H9 (cell line): Measurements from ENCODE around the gene SOX15. TPM values are rescaled to one million over a fixed set of nuclear protein-coding genes. Genes with fewer than 3 reads are reported as not detected.

Experiments used
- DNase-seq: peaks from one replicate; pipeline ENCODE4 v3.0.0-alpha.2; 2017
- H2AFZ ChIP-seq: one replicate; pipeline ENCODE4 v1.6.1; 2013; ENCODE audit warnings: mild to moderate bottlenecking, low read length, control low read depth, moderate library complexity
- H2AK5ac ChIP-seq: 2 replicates; pipeline ENCODE4 v1.6.1; 2013; ENCODE audit warnings: low read length, control low read depth, mixed read lengths; ENCODE audit not compliant: insufficient read length
- H2BK120ac ChIP-seq: one replicate; pipeline ENCODE4 v1.6.1; 2013; ENCODE audit warnings: low read depth, mild to moderate bottlenecking, low read length, control low read depth, inconsistent platforms; ENCODE audit not compliant: poor library complexity, severe bottlenecking
- H2BK12ac ChIP-seq: 2 replicates; pipeline ENCODE4 v1.6.1; 2013; ENCODE audit warnings: low read length, control low read depth, mixed read lengths, low read depth; ENCODE audit not compliant: insufficient read length
- H2BK15ac ChIP-seq: 2 replicates; pipeline ENCODE4 v1.6.1; 2013; ENCODE audit warnings: low read depth, low read length, control low read depth
- H2BK20ac ChIP-seq: one replicate; pipeline ENCODE4 v1.6.1; 2013; ENCODE audit warnings: low read depth, mild to moderate bottlenecking, low read length, control low read depth, inconsistent platforms; ENCODE audit not compliant: poor library complexity, severe bottlenecking
- H2BK5ac ChIP-seq: 2 replicates; pipeline ENCODE4 v1.6.1; 2013; ENCODE audit warnings: low read length, control low read depth, mixed read lengths; ENCODE audit not compliant: insufficient read length
- H3K14ac ChIP-seq: 2 replicates; pipeline ENCODE4 v1.6.1; 2013; ENCODE audit warnings: low read length, control low read depth; ENCODE audit not compliant: insufficient read depth
- H3K18ac ChIP-seq: 2 replicates; pipeline ENCODE4 v1.6.1; 2013; ENCODE audit warnings: low read depth, mild to moderate bottlenecking, mixed read lengths, low read length, control low read depth; ENCODE audit not compliant: insufficient read length
- H3K23ac ChIP-seq: 2 replicates; pipeline ENCODE4 v1.6.1; 2013; ENCODE audit warnings: low read length, control low read depth, mixed read lengths, low read depth; ENCODE audit not compliant: insufficient read length
- H3K23me2 ChIP-seq: 2 replicates; pipeline ENCODE4 v1.6.1; 2013; ENCODE audit warnings: low read depth, mild to moderate bottlenecking, mixed read lengths, low read length, control low read depth; ENCODE audit not compliant: insufficient read length, poor library complexity, severe bottlenecking
- H3K27ac ChIP-seq: 2 replicates; pipeline ENCODE4 v1.5.1; 2013; ENCODE audit warnings: low read length, control low read depth, mixed read lengths, low read depth; ENCODE audit not compliant: insufficient read length
- H3K27me3 ChIP-seq: 2 replicates; pipeline ENCODE4 v1.6.1; 2013; ENCODE audit warnings: low read length, control low read depth, inconsistent platforms; ENCODE audit not compliant: insufficient read depth
- H3K4ac ChIP-seq: 2 replicates; pipeline ENCODE4 v1.6.1; 2013; ENCODE audit warnings: low read depth, mild to moderate bottlenecking, control low read depth, inconsistent platforms, low read length, moderate library complexity
- H3K4me1 ChIP-seq: 2 replicates; pipeline ENCODE4 v1.6.1; 2013; ENCODE audit warnings: low read length, control low read depth, inconsistent platforms; ENCODE audit not compliant: insufficient read depth
- H3K4me2 ChIP-seq: 2 replicates; pipeline ENCODE4 v1.6.1; 2013; ENCODE audit warnings: low read length, control low read depth, mixed read lengths; ENCODE audit not compliant: insufficient read length, insufficient read depth
- H3K56ac ChIP-seq: 2 replicates; pipeline ENCODE4 v1.6.1; 2013; ENCODE audit warnings: low read depth, mild to moderate bottlenecking, mixed read lengths, low read length, control low read depth; ENCODE audit not compliant: insufficient read length
- H3K79me1 ChIP-seq: 2 replicates; pipeline ENCODE4 v1.6.1; 2013; ENCODE audit warnings: low read depth, mild to moderate bottlenecking, moderate library complexity, low read length, control low read depth, inconsistent platforms; ENCODE audit not compliant: insufficient read depth, poor library complexity, severe bottlenecking
- H3K79me2 ChIP-seq: 2 replicates; pipeline ENCODE4 v1.6.1; 2013; ENCODE audit warnings: low read length, control low read depth, inconsistent platforms; ENCODE audit not compliant: insufficient read depth
- H3K9ac ChIP-seq: 2 replicates; pipeline ENCODE4 v1.6.1; 2013; ENCODE audit warnings: low read length, control low read depth, mixed read lengths; ENCODE audit not compliant: insufficient read length; ENCODE audit errors: extremely low read depth
- H3K9me3 ChIP-seq: one replicate; pipeline ENCODE4 v1.6.1; 2013; ENCODE audit warnings: low read depth, low read length, inconsistent platforms; ENCODE audit not compliant: control insufficient read depth
- H3T11ph ChIP-seq: one replicate; pipeline ENCODE4 v1.6.1; 2013; ENCODE audit warnings: mild to moderate bottlenecking, low read length, control low read depth, inconsistent platforms
- H4K20me1 ChIP-seq: one replicate; pipeline ENCODE4 v1.6.1; 2013; ENCODE audit not compliant: control insufficient read depth, insufficient read length, insufficient read depth
- H4K5ac ChIP-seq: 2 replicates; pipeline ENCODE4 v1.6.1; 2013; ENCODE audit warnings: low read depth, mild to moderate bottlenecking, mixed read lengths, low read length, control low read depth; ENCODE audit not compliant: insufficient read length
- H4K8ac ChIP-seq: replicated peaks from 2 replicates; pipeline ENCODE4 v1.6.1; 2013; ENCODE audit warnings: low read length, control low read depth, mixed read lengths, low read depth; ENCODE audit not compliant: insufficient read length
- H4K91ac ChIP-seq: 2 replicates; pipeline ENCODE4 v1.6.1; 2013; ENCODE audit warnings: low read depth, mild to moderate bottlenecking, moderate library complexity, mixed read lengths, low read length, control low read depth; ENCODE audit not compliant: insufficient read length
- H3K27ac Mint-ChIP-seq, 3 experiments: 2 replicates in 2 of 3; 3 replicates in 1 of 3; pipeline ENCODE4 v1.8.0; 2020 to 2021; ENCODE audit warnings: mixed read lengths in 3 of 3, mild to moderate bottlenecking in 1 of 3, moderate library complexity in 1 of 3
- H3K27me3 Mint-ChIP-seq: 2 replicates; pipeline ENCODE4 v1.8.0; 2021; ENCODE audit warnings: low read depth, mild to moderate bottlenecking, moderate library complexity, mixed read lengths
- H3K36me3 Mint-ChIP-seq, 3 experiments: 2 replicates in 2 of 3; 3 replicates in 1 of 3; pipeline ENCODE4 v1.8.0; 2020 to 2021; ENCODE audit warnings: low read depth in 3 of 3, mixed read lengths in 3 of 3; ENCODE audit not compliant: insufficient read depth in 1 of 3
- H3K4me1 Mint-ChIP-seq, 2 experiments: 2 replicates each; pipeline ENCODE4 v1.8.0; 2020; ENCODE audit warnings: mixed read lengths in 2 of 2
- H3K4me3 Mint-ChIP-seq, 2 experiments: 2 replicates in 1 of 2; 3 replicates in 1 of 2; pipeline ENCODE4 v1.8.0; 2020 to 2021; ENCODE audit warnings: mild to moderate bottlenecking in 2 of 2, mixed read lengths in 2 of 2, moderate library complexity in 1 of 2
- H3K9me3 Mint-ChIP-seq, 2 experiments: 2 replicates in 1 of 2; 3 replicates in 1 of 2; pipeline ENCODE4 v1.8.0; 2020; ENCODE audit warnings: mild to moderate bottlenecking in 2 of 2, mixed read lengths in 2 of 2, moderate library complexity in 1 of 2
- CTCF ChIP-seq: fragments of 200-600 bp; sonication (generic); conservative IDR thresholded peaks from 3 replicates; pipeline ENCODE4 v1.8.0; 2021; ENCODE audit warnings: antibody characterized with exemption, mild to moderate bottlenecking
- WGBS: extraction: QIAGEN DNeasy Blood & Tissue Kit; methylation state at CpG from one replicate; pipeline ENCODE4 v1.1.7; 2013; ENCODE audit warnings: missing lambda C conversion rate, low lambda C conversion rate, mixed read lengths; ENCODE audit not compliant: insufficient read length; ENCODE audit errors: extremely low coverage; 5-methylcytosine and 5-hydroxymethylcytosine counted together
- total RNA-seq: library from RNA; stranded (reverse); gene quantifications from 2 replicates; pipeline ENCODE4 v1.2.1, GENCODE V29; 2021

SOX15 gene
- total RNA-seq, 1 experiment from 2014 or later, result 7.7 TPM

GRCh38 chr17:7557775-7558543, 31.9 kb downstream of the SOX15 start:
- H3K9me3 ChIP-seq, result no peaks in the 10 kb centered on the region
- no peak overlapping the region for H3K23ac ChIP-seq
- H3K4me1 Mint-ChIP-seq, result peaks cover 43 to 61% of the 10 kb centered on the region in 2 experiments

More at GRCh38 chr17:7557775-7558543, 31.9 kb downstream of the SOX15 start:
- Mint-ChIP-seq H3K9me3 (no peaks in the 10 kb centered on the region), H3K4me3 (peak overlapping the region; percentile 26 to 68; a peak in 3 of 5 replicates), H3K36me3 (peaks cover 0 to 7% (median 5%) of the 10 kb centered on the region in 3 experiments; a peak in 5 of 7 replicates), H3K27me3 (peaks cover 2% of the 10 kb centered on the region; the same call in 1 of the 2 replicates), H3K27ac (peak overlapping the region; percentile 85 to 88 (median 87); a peak in 5 of 7 replicates)
- Histone ChIP-seq H4K8ac (no peak overlapping the region), H3K4me1 (0 out of 2 replicates have a peak, but pooled peaks cover 2% of the 10 kb centered on the region), H4K5ac (no peak overlapping the region), H3K79me2 (peaks cover 7% of the 10 kb centered on the region; the same call in 1 of the 2 replicates), H2BK5ac (no peak overlapping the region), H3K9ac (no peak overlapping the region), H3K4ac (no peak overlapping the region), H4K20me1 (no peaks in the 10 kb centered on the region), H2AFZ (no peak overlapping the region), H2AK5ac (no peak overlapping the region), H3K27ac (no peak overlapping the region), H2BK120ac (no peak overlapping the region), H3K56ac (no peak overlapping the region), H3K18ac (no peak overlapping the region), H3K23me2 (peaks cover 9% of the 10 kb centered on the region), H2BK15ac (no peak overlapping the region), H3T11ph (no peak overlapping the region), H3K4me2 (no peak overlapping the region), H2BK20ac (no peak overlapping the region), H4K91ac (no peak overlapping the region), H2BK12ac (no peak overlapping the region), H3K79me1 (peaks cover 6% of the 10 kb centered on the region), H3K27me3 (no peaks in the 10 kb centered on the region), H3K14ac (peak overlapping the region; percentile 4; the same call in 1 of the 2 replicates)
- DNase-seq, result peak; percentile 93
- no CpG with 5 or more reads among the region's 21 CpGs for WGBS
- TF ChIP-seq CTCF, result no peak; the same call in 2 of the 3 replicates
